GM18517 (cell line): ENCODE data around the gene RAE1.

Source experiments
- ATAC-seq: cut with Tn5 transposase; IDR thresholded peaks from one replicate; pipeline ENCODE4 v1.9.1; 2021; ENCODE audit warnings: mild to moderate bottlenecking, moderate library complexity; ENCODE audit not compliant: unreplicated experiment

Gene RAE1

GRCh38 chr20:57385940-57386339 lies 34.9 kb downstream of the RAE1 start:
- no peak for ATAC-seq

DNA sequence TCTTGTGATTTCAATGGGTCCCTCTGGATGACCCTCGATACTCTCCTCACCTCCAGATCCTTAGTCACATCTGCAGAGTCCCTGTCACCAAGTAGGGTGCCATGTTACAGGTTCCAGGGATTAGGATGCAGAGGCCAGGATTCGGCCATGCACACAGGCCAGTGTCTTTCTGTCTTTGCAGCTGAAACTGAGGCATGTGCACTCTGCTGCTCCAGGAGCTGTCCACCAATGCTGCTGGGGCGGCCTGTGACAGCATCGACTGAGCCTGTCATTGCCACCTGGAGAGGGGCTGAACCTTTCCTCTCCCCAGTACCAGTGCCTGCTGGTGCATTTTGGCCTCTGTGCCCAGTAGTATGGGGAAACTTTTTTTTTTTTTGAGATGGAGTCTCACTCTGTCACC lies 35.7 kb downstream of the RAE1 start:
- ATAC-seq: no peak

DNA sequence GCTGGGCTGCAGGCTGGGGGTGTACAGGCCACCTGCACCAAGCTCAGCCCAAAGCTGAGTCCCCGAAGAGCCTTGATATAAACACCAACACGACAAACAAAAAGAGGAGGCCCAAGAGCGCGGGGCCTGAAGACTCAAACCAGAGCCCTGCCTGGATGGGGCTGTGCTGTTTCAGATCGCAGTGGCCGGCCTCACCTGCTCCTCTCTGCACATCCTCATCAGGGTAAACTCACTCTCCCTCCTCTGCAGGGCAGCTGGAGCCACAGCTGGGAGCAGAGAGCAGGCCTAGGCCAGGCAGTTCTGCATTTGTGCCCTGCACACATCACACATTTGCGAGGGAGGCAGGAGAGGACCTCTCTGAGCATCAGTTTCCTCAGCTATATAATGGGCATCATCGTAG lies 36.4 kb downstream of the RAE1 start:
- no peak for ATAC-seq

GRCh38 chr20:57387945-57388371 lies 36.9 kb downstream of the RAE1 start:
- ATAC-seq: no peak

DNA sequence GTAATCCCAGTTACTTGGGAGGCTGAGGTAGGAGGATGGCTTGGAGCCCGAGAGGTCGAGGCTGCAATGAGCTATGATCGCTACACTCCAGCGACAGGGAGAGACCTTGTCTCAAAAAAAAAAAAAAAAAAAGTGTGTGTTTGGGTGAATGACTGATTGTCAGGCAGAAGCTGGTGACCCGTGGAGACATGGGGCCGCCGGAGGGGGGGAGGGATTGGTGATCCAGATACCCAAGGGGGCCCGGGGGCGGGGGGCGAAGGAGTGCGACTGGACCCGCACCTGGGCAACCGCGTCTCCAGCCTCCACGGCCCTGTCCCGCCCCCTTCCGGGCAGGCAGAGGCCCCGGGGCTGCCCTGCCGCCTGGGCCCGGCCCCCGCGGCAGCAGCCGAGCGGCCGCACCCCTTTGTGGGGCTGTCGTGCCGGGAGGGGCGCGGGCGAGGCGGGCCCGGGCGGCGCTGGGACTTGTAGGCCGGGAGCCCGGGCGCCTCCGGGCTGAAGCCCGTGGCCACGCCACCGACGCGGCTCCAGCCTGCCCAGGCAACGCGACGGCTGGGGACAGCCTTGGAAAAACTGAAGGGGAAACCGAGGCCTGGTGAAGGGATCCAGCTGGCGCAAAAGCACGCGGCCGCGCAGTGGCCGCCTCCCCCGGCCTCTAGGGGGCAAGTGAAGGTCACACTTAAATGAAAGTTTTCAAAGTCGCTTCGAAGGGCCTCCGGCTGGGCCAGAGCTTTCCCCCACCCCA lies 38.1 kb downstream of the RAE1 start:
- ATAC-seq: no peak

DNA sequence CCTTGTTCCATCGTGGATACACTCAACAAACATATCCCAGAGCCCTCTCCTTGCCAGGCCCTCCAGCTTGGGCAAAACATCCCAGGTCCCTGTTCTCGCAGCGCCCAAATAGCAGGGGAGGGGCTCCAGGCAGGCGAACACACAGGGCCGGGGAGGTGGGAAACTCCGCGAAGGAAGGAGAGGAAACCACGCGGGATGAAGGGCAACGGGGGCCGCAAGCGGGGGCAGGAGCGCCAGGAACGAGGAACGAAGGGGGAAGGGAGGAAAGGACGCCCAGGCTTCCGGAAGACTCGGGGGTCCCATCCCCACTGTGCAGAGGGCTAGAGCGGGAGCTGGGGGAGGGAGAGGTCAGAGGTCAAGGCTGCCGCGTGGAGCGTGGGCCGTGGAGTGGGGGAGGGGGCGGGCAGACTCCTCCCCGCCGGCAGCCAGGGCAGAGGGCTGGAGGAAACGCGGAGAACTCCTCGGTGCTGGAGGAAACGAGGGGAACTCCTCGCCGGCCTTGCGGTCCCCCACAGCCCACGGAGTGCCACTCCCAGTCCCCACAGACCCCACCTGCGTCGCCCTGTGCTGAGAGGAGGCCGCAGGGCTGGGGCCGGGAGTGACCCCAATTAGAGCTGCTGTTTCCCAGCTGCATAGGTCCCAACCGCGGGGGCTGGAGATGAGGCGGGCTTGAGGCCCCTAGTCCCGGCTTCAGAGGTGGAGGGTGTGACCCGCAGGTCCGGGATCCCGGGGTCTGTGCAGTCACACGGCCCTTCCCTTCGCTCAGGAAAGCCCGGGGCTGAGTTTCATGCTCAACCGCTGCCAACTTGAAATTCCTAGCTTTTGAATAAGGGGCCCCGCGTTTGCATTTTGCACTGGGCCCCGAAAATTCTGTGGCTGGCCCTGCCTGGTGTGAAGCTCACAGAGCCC lies 38.9 kb downstream of the RAE1 start:
- no peak for ATAC-seq

DNA sequence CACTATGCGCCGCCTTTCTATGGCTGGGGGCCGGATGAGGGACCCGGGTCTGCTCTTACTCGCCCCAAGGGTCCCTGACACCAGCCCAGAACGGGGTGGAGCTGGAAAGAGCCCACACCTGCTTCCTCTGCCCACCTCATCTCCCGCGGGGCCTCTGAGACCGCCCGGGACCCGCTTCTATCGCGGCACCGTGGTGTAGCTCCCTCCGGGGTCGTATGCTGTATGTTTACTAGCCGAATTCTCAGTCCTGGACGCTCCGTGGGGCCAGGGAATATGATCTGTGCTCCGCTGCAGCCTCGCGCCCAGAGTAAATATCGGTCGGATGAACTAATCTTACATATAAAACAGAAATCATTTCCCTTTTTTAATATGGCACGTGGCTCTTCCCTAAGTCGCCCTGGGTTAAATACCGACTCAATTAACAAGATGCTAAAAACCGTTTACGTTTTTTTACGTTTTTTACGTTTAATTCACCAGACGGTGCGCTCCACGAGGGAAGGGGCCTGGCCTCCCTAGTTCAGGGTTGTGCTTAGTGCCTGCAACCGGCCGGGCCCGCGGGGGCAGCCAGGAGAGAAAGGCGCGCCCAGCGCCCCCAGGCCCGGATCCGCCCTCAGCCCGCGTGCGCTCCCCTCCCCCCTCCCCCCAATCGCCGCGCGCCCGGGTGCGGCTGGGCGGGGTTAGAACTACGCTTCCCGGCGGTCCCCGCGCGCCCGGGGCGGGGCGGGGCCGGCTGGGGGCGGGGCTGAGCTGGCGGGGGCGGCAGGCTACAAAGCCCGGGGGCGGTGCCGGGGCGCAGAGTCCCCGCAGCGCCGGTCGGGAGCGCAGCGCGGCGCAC lies 39.8 kb downstream of the RAE1 start, which contains the start of gene RBM38:
TSS of gene RBM38 (plus strand) at position 793 of the 835 bp plus-strand sequence. CDS start 186 bp downstream, outside the sequence.
- ATAC-seq: peak; percentile 31

DNA sequence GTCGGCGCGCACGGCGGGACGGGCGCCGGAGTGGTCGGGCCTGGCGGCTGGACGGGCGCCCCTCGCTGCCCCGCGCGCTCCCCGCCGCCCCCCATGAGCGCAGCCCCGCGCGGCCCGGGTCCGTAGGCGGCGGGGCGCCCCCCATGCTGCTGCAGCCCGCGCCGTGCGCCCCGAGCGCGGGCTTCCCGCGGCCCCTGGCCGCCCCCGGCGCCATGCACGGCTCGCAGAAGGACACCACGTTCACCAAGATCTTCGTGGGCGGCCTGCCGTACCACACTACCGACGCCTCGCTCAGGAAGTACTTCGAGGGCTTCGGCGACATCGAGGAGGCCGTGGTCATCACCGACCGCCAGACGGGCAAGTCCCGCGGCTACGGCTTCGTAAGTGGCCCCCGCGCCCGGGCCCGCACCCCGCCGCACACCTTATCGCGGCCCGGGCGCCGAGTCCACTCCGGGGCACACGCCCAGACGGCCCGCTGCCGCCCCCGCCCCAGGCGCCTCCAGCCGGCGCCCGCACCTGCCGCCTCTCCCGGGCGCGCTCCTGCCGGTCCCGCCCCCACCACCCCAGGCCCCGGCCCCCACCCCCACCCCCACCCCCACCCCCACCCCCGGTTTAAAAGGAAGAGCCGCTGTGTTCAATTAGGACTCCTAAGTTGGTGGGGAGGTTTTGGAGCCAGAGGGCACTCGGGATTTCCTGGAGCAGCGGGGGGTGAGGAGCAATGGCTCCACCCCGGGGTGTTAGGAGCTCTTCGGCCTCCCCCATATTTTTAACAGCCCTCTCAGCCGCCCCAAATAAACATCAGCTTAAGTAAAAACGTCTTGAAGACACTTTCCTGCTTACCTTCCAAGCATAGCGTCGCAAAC lies 40.6 kb downstream of the RAE1 start:
- ATAC-seq: peak; percentile 1

DNA sequence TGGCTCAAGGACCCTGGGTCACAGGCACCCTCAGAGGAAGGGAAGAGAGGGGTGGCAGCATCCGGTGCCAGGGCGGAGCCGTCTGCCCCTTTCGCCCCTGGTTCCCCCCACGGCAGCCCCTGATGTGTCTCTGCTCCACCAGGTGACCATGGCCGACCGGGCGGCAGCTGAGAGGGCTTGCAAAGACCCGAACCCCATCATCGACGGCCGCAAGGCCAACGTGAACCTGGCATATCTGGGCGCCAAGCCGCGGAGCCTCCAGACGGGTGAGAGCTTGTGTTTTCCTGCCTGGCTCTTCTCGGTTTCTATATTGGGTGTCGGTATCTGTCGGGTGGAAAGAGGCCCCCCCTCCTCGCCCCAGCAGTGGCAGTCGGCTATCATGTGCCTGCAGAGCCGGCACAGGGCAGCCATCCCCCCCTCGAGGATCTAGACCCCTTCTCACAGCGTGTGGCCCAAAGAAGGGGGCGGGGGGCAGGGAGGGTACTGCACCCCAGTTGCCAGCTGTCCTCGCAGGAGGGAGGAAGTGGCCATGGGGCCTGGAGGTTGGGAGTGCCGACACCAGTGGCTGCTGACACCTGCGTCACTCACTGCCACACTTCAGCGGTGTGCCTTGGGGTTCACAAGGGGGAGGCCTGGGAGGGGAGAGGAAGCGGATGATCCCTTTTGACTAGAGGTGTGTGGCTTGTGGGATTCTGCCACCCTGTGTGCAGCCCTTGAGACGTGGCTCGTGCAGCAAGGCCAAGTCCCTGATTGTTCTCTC lies 41.6 kb downstream of the RAE1 start:
- no peak for ATAC-seq

DNA sequence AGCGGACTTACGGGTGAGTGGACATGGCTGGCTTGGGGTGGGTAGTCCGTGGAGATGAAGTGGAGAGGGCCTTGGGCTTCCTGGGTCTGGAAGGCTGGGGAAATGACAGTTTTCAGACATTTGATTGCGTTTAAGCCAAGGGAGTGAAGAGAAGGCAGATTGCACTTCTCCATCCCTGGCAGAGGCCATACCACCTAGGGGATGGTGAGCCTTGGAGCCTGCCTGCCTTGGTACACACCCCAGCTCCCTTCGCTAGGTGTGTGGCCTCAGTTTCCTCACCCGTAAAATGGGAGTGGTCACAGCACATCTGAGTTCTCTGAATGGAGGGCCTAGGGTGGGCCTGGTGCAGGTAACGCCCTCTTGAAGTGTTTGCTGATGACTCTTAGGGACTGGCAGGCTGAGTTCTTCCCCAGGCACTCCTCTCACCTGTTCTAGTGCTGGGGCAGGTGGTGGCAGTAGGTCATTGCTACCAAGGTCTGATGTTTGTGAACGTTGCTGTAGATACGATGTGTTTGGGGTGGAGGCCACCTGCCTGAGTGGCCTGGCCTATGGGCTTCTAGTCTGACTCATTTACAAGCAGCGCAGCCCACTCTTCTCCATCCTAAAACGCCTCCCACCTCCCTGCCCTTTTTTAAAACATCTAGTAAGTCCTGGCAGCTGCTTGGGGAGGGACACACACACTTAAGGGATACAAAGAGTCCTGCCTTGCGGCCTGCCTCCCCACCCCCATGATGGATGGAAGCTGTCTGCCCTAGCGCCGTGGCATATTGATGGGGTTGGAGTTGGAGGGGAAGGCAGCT lies 42.5 kb downstream of the RAE1 start:
- ATAC-seq: no peak

DNA sequence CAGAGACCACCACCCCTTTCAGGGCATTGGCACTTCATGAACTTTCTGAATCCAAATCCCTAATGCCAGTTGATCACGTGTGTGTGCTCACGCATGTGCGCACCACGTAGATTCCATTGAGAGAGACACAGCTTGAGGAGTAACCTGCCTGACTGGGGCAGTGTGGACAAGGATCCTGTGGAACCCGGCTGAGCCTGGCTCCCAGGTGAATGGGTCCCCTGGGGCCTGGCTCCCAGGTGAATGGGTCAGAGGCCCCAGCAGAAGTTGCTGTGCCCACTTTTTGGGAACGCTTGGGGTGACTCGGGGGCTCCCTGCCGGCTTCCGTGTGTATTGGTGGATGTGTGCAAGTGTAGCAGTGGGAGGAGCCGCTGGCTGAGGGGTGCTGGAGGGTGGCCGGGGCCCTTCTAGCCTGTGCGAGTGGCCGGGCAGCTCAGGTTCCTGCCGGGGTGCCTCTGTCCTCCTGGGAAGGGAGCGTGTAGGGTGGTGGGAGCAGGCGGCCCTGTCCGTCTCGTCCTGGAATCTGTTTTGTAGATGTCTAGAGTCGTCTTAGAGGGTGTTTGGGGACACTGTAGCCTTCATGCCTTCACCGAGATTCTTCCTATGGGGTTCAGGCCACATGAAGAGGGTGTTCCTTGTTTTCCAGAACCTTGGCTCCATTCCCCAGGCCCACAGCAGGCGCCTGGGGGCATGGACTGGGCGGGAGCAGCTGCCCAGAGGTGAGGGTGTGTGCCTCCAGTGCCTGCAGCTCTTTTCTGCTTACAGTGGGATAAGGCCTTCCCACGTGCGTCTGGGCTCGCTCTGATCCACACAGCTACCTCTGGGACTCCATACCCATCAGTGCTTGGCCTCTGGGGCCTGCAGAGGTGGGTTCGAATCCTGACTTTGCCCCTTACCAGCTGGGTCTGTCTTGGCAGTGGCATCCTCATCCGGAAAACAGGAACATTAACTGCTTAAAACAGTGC lies 43.3 kb downstream of the RAE1 start:
- ATAC-seq: no peak

DNA sequence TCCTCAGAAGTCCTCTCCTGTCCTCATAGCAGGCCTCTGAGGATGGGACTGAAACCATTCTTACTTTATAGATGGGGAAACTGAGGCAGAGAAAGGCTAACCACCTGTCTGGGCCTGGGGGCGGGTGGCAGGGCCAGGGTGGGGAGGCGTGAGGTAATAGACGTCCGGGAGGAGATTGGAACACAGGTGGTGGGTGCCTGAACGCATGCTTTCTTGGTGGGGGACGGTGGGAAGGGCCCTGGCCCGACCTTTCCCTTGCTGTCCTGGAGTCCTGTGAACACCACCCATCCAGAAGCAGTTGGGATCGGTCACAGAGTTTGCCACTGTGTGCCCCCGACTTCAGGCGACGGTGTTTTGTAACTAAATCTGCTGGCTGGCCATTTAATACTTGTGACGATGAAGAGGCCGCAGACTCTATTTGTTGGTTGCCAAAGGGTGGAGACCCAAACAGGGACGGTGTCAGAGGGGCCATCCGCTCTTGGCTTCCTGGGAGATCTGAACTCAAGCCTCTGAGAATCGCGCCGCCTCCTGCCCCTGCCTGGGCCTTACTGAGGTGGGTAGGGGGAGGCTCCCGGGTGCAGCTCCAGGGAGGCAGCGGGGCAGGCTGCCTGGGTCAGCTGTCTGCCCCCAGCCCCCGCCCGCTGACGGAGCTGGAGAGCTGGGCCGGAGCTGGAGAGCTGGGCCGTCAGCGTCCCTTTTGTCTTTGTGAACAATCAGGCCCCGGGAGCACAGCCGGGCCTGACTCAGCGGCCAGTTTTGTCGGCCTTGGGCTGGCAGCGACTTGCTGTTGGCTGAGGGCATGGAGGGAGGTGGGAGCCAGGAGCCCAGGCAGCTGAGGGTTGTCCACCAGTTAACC lies 44.3 kb downstream of the RAE1 start:
- ATAC-seq: no peak

GRCh38 chr20:57396212-57396983 lies 45.3 kb downstream of the RAE1 start:
- ATAC-seq: no peak

GRCh38 chr20:57396984-57397692 lies 46.1 kb downstream of the RAE1 start:
- no peak for ATAC-seq

GRCh38 chr20:57397693-57398108 lies 46.6 kb downstream of the RAE1 start:
- ATAC-seq: peak; percentile 8
